Measurements from ENCODE around the gene FBXO31.

DNA sequence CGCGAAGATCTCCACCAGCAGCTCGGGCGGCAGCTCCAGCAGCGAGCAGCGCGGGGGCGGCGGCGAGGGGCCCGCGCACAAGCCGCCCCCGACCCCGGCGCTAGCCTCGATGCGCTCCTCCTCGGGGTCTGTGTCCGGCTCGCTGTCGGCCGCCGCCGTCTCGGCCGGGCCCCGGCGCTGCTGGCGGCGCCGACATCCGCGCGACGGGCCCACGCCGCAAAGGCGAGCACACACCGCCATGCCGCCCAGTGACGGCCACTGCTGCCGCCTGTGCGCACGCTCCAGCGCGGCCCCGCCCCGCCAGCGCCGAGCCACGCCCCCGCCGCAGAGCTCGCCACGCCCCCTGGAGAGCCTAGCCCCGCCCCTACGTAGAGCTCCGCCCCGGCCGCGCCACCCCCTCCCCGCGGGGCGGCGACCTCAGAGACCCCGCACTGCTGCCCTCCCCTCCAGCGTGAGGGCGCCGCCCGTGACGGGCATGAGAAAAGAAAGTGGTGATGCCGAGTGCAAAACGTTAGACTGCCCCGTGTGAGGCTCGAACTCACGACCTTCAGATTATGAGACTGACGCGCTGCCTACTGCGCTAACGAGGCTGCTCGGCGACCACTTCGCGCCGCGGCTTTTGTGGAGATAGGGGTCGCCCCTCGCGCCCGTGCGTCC, at the start of gene FBXO31:
- no peak for TF ChIP-seq EZH2 (IDR thresholded peaks at IDR 0.05; ENCODE audit: borderline replicate concordance, low read length)
- TF ChIP-seq, protein P1, sequence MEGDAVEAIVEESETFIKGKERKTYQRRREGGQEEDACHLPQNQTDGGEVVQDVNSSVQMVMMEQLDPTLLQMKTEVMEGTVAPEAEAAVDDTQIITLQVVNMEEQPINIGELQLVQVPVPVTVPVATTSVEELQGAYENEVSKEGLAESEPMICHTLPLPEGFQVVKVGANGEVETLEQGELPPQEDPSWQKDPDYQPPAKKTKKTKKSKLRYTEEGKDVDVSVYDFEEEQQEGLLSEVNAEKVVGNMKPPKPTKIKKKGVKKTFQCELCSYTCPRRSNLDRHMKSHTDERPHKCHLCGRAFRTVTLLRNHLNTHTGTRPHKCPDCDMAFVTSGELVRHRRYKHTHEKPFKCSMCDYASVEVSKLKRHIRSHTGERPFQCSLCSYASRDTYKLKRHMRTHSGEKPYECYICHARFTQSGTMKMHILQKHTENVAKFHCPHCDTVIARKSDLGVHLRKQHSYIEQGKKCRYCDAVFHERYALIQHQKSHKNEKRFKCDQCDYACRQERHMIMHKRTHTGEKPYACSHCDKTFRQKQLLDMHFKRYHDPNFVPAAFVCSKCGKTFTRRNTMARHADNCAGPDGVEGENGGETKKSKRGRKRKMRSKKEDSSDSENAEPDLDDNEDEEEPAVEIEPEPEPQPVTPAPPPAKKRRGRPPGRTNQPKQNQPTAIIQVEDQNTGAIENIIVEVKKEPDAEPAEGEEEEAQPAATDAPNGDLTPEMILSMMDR (IDR thresholded peaks at IDR 0.05; ENCODE audit: low read length), result no peak
